Thyroid gland (tissue), 4 donors: ENCODE data around the gene ILDR2. TPM values are rescaled to one million over a fixed set of nuclear protein-coding genes. Genes with fewer than 3 reads are reported as not detected.

ENCODE experiments used
- DNase-seq, 2 donors: peaks; one replicate each; pipeline ENCODE4 v3.0.0-alpha.2; 2019
- H3K27ac ChIP-seq, 3 donors: fragments of 200-600 bp; sonication (generic); 1 replicate in 2 of 3; 2 replicates in 1 of 3; pipeline ENCODE4 v1.5.1; 2016 to 2019; ENCODE audit warnings: mild to moderate bottlenecking in 1 of 3, moderate library complexity in 1 of 3
- H3K27me3 ChIP-seq: fragments of 200-600 bp; sonication (generic); one replicate; pipeline ENCODE4 v1.5.1; 2019
- H3K36me3 ChIP-seq, 2 donors: fragments of 200-600 bp; sonication (generic); one replicate each; pipeline ENCODE4 v1.5.1; 2016 to 2019
- H3K4me1 ChIP-seq, 2 donors: fragments of 200-600 bp; sonication (generic); one replicate each; pipeline ENCODE4 v1.5.1; 2017 to 2019
- H3K4me3 ChIP-seq, 3 donors: fragments of 200-600 bp; sonication (generic); replicated peaks in 1 of 3; 1 replicate in 2 of 3; 2 replicates in 1 of 3; pipeline ENCODE4 v1.5.1; 2016; ENCODE audit warnings: mild to moderate bottlenecking in 1 of 3
- H3K9me3 ChIP-seq: fragments of 200-600 bp; sonication (generic); one replicate; pipeline ENCODE4 v1.5.1; 2017
- CTCF ChIP-seq, 6 experiments: fragments of 200-600 bp in 3 of 6; fragments of 450-650 bp in 3 of 6; sonication (generic) in 3 of 6; IDR thresholded peaks; one replicate each; pipeline ENCODE4 v1.5.1; 2016 to 2019; ENCODE audit warnings: antibody characterized with exemption in 6 of 6, mild to moderate bottlenecking in 2 of 6, inconsistent platforms in 1 of 6, moderate library complexity in 1 of 6
- POLR2A ChIP-seq, 2 donors: fragments of 450-650 bp; IDR thresholded peaks; one replicate each; pipeline ENCODE4 v1.6.1; 2017; ENCODE audit warnings: antibody characterized with exemption in 2 of 2, mild to moderate bottlenecking in 2 of 2, moderate library complexity in 1 of 2
- WGBS, 2 donors: methylation state at CpG; one replicate each; pipeline ENCODE4 v1.1.5; 2017; 5-methylcytosine and 5-hydroxymethylcytosine counted together
- intact Hi-C: fragments of 100-400 bp; cut with DNase I; formaldehyde crosslinking; loops from one replicate; pipeline ENCODE4 v1.15.1; 2023
- total RNA-seq, 4 donors: library from RNA; depleted of rRNA; stranded (reverse); fragments of >200 nt; gene quantifications; one replicate each; pipeline ENCODE4 v1.2.3, GENCODE V29; 2016

The ILDR2 gene
- total RNA-seq, 4 donors from 2014 or later: 0.40 to 0.89 (median 0.76) TPM

- intact Hi-C loops: no loop called here
- H3K4me1 ChIP-seq: peaks cover 6 to 10% of the 10 kb centered on the region in 2 donors
- no peaks in the 10 kb centered on the region for H3K36me3 ChIP-seq
- WGBS, 2 donors: 2% methylated on average over 7 of the region's 7 CpGs
- no peaks in the 10 kb centered on the region for H3K9me3 ChIP-seq
- no peak for TF ChIP-seq POLR2A (IDR thresholded peaks at IDR 0.05)
- peak in 3 of 6 experiments; percentile 29 to 54 (median 48) for TF ChIP-seq CTCF (IDR thresholded peaks at IDR 0.05)
- DNase-seq: no peak
- peak overlapping the region in 1 of 3 donors; percentile 10 for H3K4me3 ChIP-seq
- H3K27me3 ChIP-seq: no peaks in the 10 kb centered on the region
- H3K27ac ChIP-seq: no peak overlapping the region
These were observed 98.9 kb downstream of the ILDR2 start for GRCh38 chr1:166876540-166876838.

GRCh38 chr1:166875734-166876539, 99.4 kb downstream of the ILDR2 start, which contains the start of gene TADA1:
TADA1 (minus strand) TSS chr1:166876264; CDS start chr1:166876233, 31 bp downstream.
- TF ChIP-seq CTCF (IDR thresholded peaks at IDR 0.05): peak in 1 of 6 experiments; percentile 51
- peak in 1 of 2 donors; percentile 76 for TF ChIP-seq POLR2A (IDR thresholded peaks at IDR 0.05)
- Histone ChIP-seq H3K36me3 (no peaks in the 10 kb centered on the region), H3K4me1 (peaks cover 10% of the 10 kb centered on the region in 2 donors), H3K27ac (peak within 1 kb of the TSS; percentile 78 to 96 (median 88)), H3K27me3 (no peaks in the 10 kb centered on the region), H3K9me3 (no peaks in the 10 kb centered on the region), H3K4me3 (peak within 1 kb of the TSS; percentile 82 to 96 (median 87))
- DNase-seq: peak; percentile 100
- WGBS, 2 donors: 0 to 1% methylated on average over 32 to 38 of the region's 84 CpGs
- intact Hi-C loops: no loop called here

- WGBS, 2 donors: 35 to 38% methylated on average over 8 of the region's 8 CpGs
- H3K4me1 ChIP-seq: peaks cover 11 to 15% of the 10 kb centered on the region in 2 donors
These were observed 100.0 kb downstream of the ILDR2 start for GRCh38 chr1:166875302-166875733.

GRCh38 chr1:166874464-166874863, 100.9 kb downstream of the ILDR2 start:
- no peaks in the 10 kb centered on the region for H3K27me3 ChIP-seq
- DNase-seq: no peak
- H3K27ac ChIP-seq: no peak overlapping the region
- no peaks in the 10 kb centered on the region for H3K9me3 ChIP-seq
- WGBS, 2 donors: 97 to 98% methylated on average over 8 of the region's 8 CpGs
- intact Hi-C loops: loop anchor here (5.0 kb wide), 1 partner anchor 37 kb away; the partner anchor contains the start of gene POGK
- peaks cover 18 to 21% of the 10 kb centered on the region in 2 donors for H3K4me1 ChIP-seq
- H3K4me3 ChIP-seq: no peak overlapping the region
- no peaks in the 10 kb centered on the region for H3K36me3 ChIP-seq
- no peak for TF ChIP-seq POLR2A (IDR thresholded peaks at IDR 0.05)
- TF ChIP-seq CTCF (IDR thresholded peaks at IDR 0.05): no peak

More at GRCh38 chr1:166875302-166875733, 100.0 kb downstream of the ILDR2 start:
- Histone ChIP-seq H3K27me3 (no peaks in the 10 kb centered on the region), H3K4me3 (peak overlapping the region; percentile 82 to 96 (median 87)), H3K9me3 (no peaks in the 10 kb centered on the region), H3K27ac (peak overlapping the region; percentile 78 to 96 (median 88)), H3K36me3 (no peaks in the 10 kb centered on the region)
- TF ChIP-seq CTCF (IDR thresholded peaks at IDR 0.05) (no peak), POLR2A (IDR thresholded peaks at IDR 0.05) (no peak)
- intact Hi-C loops: no loop called here
- no peak for DNase-seq

- peak; percentile 56 to 68 for DNase-seq
- no peak overlapping the region for H3K27ac ChIP-seq
These were observed 104.8 kb downstream of the ILDR2 start for GRCh38 chr1:166870584-166870983.

More at GRCh38 chr1:166870584-166870983, 104.8 kb downstream of the ILDR2 start:
- Histone ChIP-seq H3K4me3 (no peak overlapping the region), H3K36me3 (peaks cover 5 to 6% of the 10 kb centered on the region in 2 donors), H3K27me3 (no peaks in the 10 kb centered on the region), H3K9me3 (no peaks in the 10 kb centered on the region), H3K4me1 (peaks cover 18 to 21% of the 10 kb centered on the region in 2 donors)
- 67% methylated on average over 4 of the region's 4 CpGs for WGBS, 2 donors
- intact Hi-C loops: loop anchor here (5.0 kb wide), 1 partner anchor 33 kb away; the partner anchor contains the start of gene POGK
- TF ChIP-seq POLR2A (IDR thresholded peaks at IDR 0.05) (no peak), CTCF (IDR thresholded peaks at IDR 0.05) (no peak)
